ENCODE results near the gene GALNT7. TPM values are rescaled to one million over a fixed set of nuclear protein-coding genes. Genes with fewer than 3 reads are reported as not detected.

The GALNT7 gene
- total RNA-seq, 2 donors from 2014 or later: 83.5 to 138 TPM

GRCh38 chr4:173125216-173125812 is 43.3 kb upstream of the GALNT7 start:
- no peaks in the 10 kb centered on the region for H3K27me3 ChIP-seq
- no peaks in the 10 kb centered on the region for H3K9me3 ChIP-seq
- intact Hi-C loops (cut with DNase I): no loop called here
- no peak for TF ChIP-seq CTCF (IDR thresholded peaks at IDR 0.05)
- no peaks in the 10 kb centered on the region for H3K4me1 ChIP-seq
- H3K9ac ChIP-seq (ENCODE audit: low read depth in 2 of 2, low read length in 2 of 2): no peak overlapping the region
- H3K27ac ChIP-seq: no peak overlapping the region
- DNase-seq: no peak
- H3K4me3 ChIP-seq: no peak overlapping the region
- no peaks in the 10 kb centered on the region for H3K36me3 ChIP-seq

- Histone ChIP-seq H3K4me3 (no peak overlapping the region), H3K4me1 (no peaks in the 10 kb centered on the region), H3K27ac (no peak overlapping the region), H3K9ac (ENCODE audit: low read depth in 2 of 2, low read length in 2 of 2) (no peak overlapping the region), H3K36me3 (no peaks in the 10 kb centered on the region), H3K9me3 (no peaks in the 10 kb centered on the region), H3K27me3 (no peaks in the 10 kb centered on the region)
- TF ChIP-seq CTCF (IDR thresholded peaks at IDR 0.05): no peak
- DNase-seq: no peak
- intact Hi-C loops (cut with DNase I): no loop called here
Observed at GRCh38 chr4:173128199-173128890, 40.3 kb upstream of the GALNT7 start.

GRCh38 chr4:173130687-173131086 is 37.9 kb upstream of the GALNT7 start:
- Histone ChIP-seq H3K4me3 (no peak overlapping the region), H3K27me3 (no peaks in the 10 kb centered on the region), H3K4me1 (no peaks in the 10 kb centered on the region), H3K36me3 (no peaks in the 10 kb centered on the region), H3K27ac (no peak overlapping the region), H3K9me3 (no peaks in the 10 kb centered on the region), H3K9ac (ENCODE audit: low read depth in 2 of 2, low read length in 2 of 2) (no peak overlapping the region)
- DNase-seq: no peak
- TF ChIP-seq CTCF (IDR thresholded peaks at IDR 0.05): no peak
- intact Hi-C loops (cut with DNase I): no loop called here

- Histone ChIP-seq H3K27me3 (no peaks in the 10 kb centered on the region), H3K9me3 (no peaks in the 10 kb centered on the region), H3K36me3 (no peaks in the 10 kb centered on the region), H3K4me1 (no peaks in the 10 kb centered on the region), H3K9ac (ENCODE audit: low read depth in 2 of 2, low read length in 2 of 2) (no peak overlapping the region), H3K27ac (no peak overlapping the region), H3K4me3 (no peak overlapping the region)
- no peak for DNase-seq
- intact Hi-C loops (cut with DNase I): no loop called here
- no peak for TF ChIP-seq CTCF (IDR thresholded peaks at IDR 0.05)
Observed at GRCh38 chr4:173134426-173134825, 34.2 kb upstream of the GALNT7 start.

- H3K4me1 ChIP-seq: no peaks in the 10 kb centered on the region
- DNase-seq: no peak
- TF ChIP-seq CTCF (IDR thresholded peaks at IDR 0.05): no peak
- H3K4me3 ChIP-seq: no peak overlapping the region
- no peaks in the 10 kb centered on the region for H3K27me3 ChIP-seq
- H3K9ac ChIP-seq (ENCODE audit: low read depth in 2 of 2, low read length in 2 of 2): no peak overlapping the region
- H3K27ac ChIP-seq: no peak overlapping the region
- no peaks in the 10 kb centered on the region for H3K9me3 ChIP-seq
- intact Hi-C loops (cut with DNase I): no loop called here
- no peaks in the 10 kb centered on the region for H3K36me3 ChIP-seq
Observed at GRCh38 chr4:173135241-173135847, 33.3 kb upstream of the GALNT7 start.

All from colonic mucosa (tissue), 4 donors.